ENCODE results near the gene PRDM7. TPM values are rescaled to one million over a fixed set of nuclear protein-coding genes. Genes with fewer than 3 reads are reported as not detected.

The PRDM7 gene
- total and polyA plus RNA-seq, 9 of the 15 experiments (the other 6 are each of a cell fraction or from before 2014, with no cell fraction given) = not detected

DNA sequence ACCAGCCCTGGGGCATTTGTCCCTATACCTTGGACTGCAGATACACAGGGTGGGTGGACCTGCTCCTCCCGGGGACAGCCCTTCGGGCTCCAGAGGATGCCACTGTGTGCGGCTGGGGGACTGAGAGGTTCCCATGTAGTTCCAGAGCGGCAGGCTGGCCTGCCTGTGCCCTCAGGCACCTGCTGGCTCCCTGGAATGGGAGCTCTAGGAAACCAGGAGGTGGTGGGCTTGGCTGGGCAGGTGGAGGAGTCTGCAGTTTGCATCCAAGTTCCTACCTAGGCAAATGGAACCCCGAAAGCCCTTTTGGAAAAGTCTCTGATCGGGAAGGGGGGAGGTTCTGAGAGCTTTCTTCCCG is 58.9 kb downstream of the PRDM7 start:
- Histone ChIP-seq H3K27ac (ENCODE audit: extremely low read depth, low read depth, low read length) (no peak overlapping the region), H3K36me3 (ENCODE audit: control insufficient read depth, insufficient read depth, low read length) (0 out of 3 replicates have a peak, but pooled peaks cover 3% of the 10 kb centered on the region), H3K4me3 (peak overlapping the region; percentile 67), H3K9me1 (ENCODE audit: control insufficient read depth, insufficient read depth, low read length) (no peaks in the 10 kb centered on the region), H3K27me3 (ENCODE audit: control insufficient read depth in 2 of 2, insufficient read depth in 2 of 2, low read length in 2 of 2) (no peaks in the 10 kb centered on the region; a peak in 1 of 5 replicates), H4K20me1 (replicated peaks; ENCODE audit: control insufficient read depth, insufficient read depth, low read length) (no peaks in the 10 kb centered on the region), H2AFZ (ENCODE audit: low read depth, low read length) (peak overlapping the region; percentile 65; the same call in 1 of the 2 replicates), H3K9me3 (replicated peaks; ENCODE audit: control insufficient read depth, insufficient read depth, low read depth, low read length) (no peaks in the 10 kb centered on the region), H3K79me2 (ENCODE audit: control insufficient read depth, insufficient read depth, low read length) (peaks cover 14% of the 10 kb centered on the region), H3K4me2 (ENCODE audit: insufficient read depth, low read length) (peak overlapping the region; percentile 64), H3K4me1 (replicated peaks in 1 of 2; ENCODE audit: control insufficient read depth in 2 of 2, insufficient read depth in 2 of 2, low read length in 2 of 2) (peaks cover 14 to 45% of the 10 kb centered on the region in 2 experiments; a peak in 4 of 5 replicates), H3K9ac (ENCODE audit: insufficient read depth in 1 of 2, low read depth in 2 of 2, low read length in 2 of 2) (peak overlapping the region in 1 of 2 experiments; percentile 93; a peak in 2 of 4 replicates)
- peak; percentile 33 for TF ChIP-seq KDM5B (IDR thresholded peaks at IDR 0.05; ENCODE audit: insufficient replicate concordance, low read depth, low read length)
- TF ChIP-seq, protein P1, sequence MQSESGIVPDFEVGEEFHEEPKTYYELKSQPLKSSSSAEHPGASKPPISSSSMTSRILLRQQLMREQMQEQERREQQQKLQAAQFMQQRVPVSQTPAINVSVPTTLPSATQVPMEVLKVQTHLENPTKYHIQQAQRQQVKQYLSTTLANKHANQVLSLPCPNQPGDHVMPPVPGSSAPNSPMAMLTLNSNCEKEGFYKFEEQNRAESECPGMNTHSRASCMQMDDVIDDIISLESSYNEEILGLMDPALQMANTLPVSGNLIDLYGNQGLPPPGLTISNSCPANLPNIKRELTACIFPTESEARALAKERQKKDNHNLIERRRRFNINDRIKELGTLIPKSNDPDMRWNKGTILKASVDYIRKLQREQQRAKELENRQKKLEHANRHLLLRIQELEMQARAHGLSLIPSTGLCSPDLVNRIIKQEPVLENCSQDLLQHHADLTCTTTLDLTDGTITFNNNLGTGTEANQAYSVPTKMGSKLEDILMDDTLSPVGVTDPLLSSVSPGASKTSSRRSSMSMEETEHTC (IDR thresholded peaks at IDR 0.05) = no peak
- no TSS peak for BruUV-seq (replicated peaks)
- FAIRE-seq (no peak), ATAC-seq (no peak), DNase-seq (ENCODE audit: extremely low read depth in 1 of 4, low spot score in 3 of 4) (no peak)
- intact Hi-C loops (cut with micrococcal nuclease) = no loop called here
- in situ Hi-C loops (cut with MboI) = no loop called here
- WGBS (ENCODE audit: insufficient coverage, low coverage, missing lambda C conversion rate) = 18% methylated on average over 4 of the region's 7 CpGs
- POLR2A ChIA-PET = interaction anchor here (0.5 to 1.9 kb wide), 5 partner anchors 9 to 318 kb away, joined by 3 to 12 read pairs (median 3); no protein-coding TSS in a partner anchor
- CTCF ChIA-PET (ENCODE audit: low intra/inter-chr PET ratio) = no interaction called here

GRCh38 chr16:90016339-90016950 is 60.7 kb downstream of the PRDM7 start:
- 54% methylated on average over 11 of the region's 11 CpGs for WGBS (ENCODE audit: insufficient coverage, low coverage, missing lambda C conversion rate)
- no peak for ATAC-seq
- peaks cover 5 to 37% of the 10 kb centered on the region in 2 experiments; a peak in 4 of 5 replicates for H3K4me1 ChIP-seq (replicated peaks in 1 of 2; ENCODE audit: control insufficient read depth in 2 of 2, insufficient read depth in 2 of 2, low read length in 2 of 2)
- POLR2A ChIA-PET = no interaction called here
- DNase-seq (ENCODE audit: extremely low read depth in 1 of 4, low spot score in 3 of 4) = no peak
- H3K36me3 ChIP-seq (ENCODE audit: control insufficient read depth, insufficient read depth, low read length) = 0 out of 3 replicates have a peak, but pooled peaks cover 3% of the 10 kb centered on the region
- in situ Hi-C loops (cut with MboI) (no loop called here), intact Hi-C loops (cut with micrococcal nuclease) (no loop called here)
- H2AFZ ChIP-seq (ENCODE audit: low read depth, low read length) = no peak overlapping the region
- H4K20me1 ChIP-seq (replicated peaks; ENCODE audit: control insufficient read depth, insufficient read depth, low read length) = no peaks in the 10 kb centered on the region
- no peak overlapping the region for H3K27ac ChIP-seq (ENCODE audit: extremely low read depth, low read depth, low read length)
- no peak overlapping the region for H3K4me2 ChIP-seq (ENCODE audit: insufficient read depth, low read length)
- H3K9me3 ChIP-seq (replicated peaks; ENCODE audit: control insufficient read depth, insufficient read depth, low read depth, low read length) = no peaks in the 10 kb centered on the region
- H3K27me3 ChIP-seq (ENCODE audit: control insufficient read depth in 2 of 2, insufficient read depth in 2 of 2, low read length in 2 of 2) = no peaks in the 10 kb centered on the region; a peak in 1 of 5 replicates
- CTCF ChIA-PET (ENCODE audit: low intra/inter-chr PET ratio) = no interaction called here
- no peak overlapping the region; a peak in 1 of 4 replicates for H3K9ac ChIP-seq (ENCODE audit: insufficient read depth in 1 of 2, low read depth in 2 of 2, low read length in 2 of 2)
- no peak for FAIRE-seq
- 0 out of 3 replicates have a peak, but pooled peaks cover 6% of the 10 kb centered on the region for H3K79me2 ChIP-seq (ENCODE audit: control insufficient read depth, insufficient read depth, low read length)
- H3K9me1 ChIP-seq (ENCODE audit: control insufficient read depth, insufficient read depth, low read length) = no peaks in the 10 kb centered on the region
- no TSS peak for BruUV-seq (replicated peaks)
- H3K4me3 ChIP-seq = no peak overlapping the region
- TF ChIP-seq IRF9 (tag; IDR thresholded peaks at IDR 0.05) (no peak), SRSF9 (IDR thresholded peaks at IDR 0.05; ENCODE audit: borderline replicate concordance, low read depth, low read length) (no peak), PML (IDR thresholded peaks at IDR 0.05; ENCODE audit: low read length) (no peak), EZH2 (IDR thresholded peaks at IDR 0.05; ENCODE audit: borderline replicate concordance, low read depth, low read length) (no peak), TCF7 (IDR thresholded peaks at IDR 0.05; ENCODE audit: borderline replicate concordance) (no peak), PHTF2 (CRISPR knock-in tag; IDR thresholded peaks at IDR 0.05) (no peak), TEAD4 (IDR thresholded peaks at IDR 0.05; ENCODE audit: low read length) (no peak), TEAD4 (CRISPR knock-in tag; IDR thresholded peaks at IDR 0.05; ENCODE audit: borderline replicate concordance) (no peak), SAP30 (IDR thresholded peaks at IDR 0.05; ENCODE audit: borderline replicate concordance, insufficient read depth, low read depth, low read length, poor library complexity, severe bottlenecking) (no peak), NCOA4 (IDR thresholded peaks at IDR 0.05; ENCODE audit: partially characterized antibody) (no peak), ZBED1 (IDR thresholded peaks at IDR 0.05) (no peak), GATAD2A (IDR thresholded peaks at IDR 0.05) (no peak), ZNF224 (CRISPR knock-in tag; IDR thresholded peaks at IDR 0.05) (no peak)

Measured in K562 (cell line).